NOMO-1 treated with DMSO at 0.1 percent for 48 hours (cell line): Measurements from ENCODE around the gene PAPOLG.
A peak's percentile ranks its signal among the peaks of the same experiment; 100 is the strongest.
"Not testable (repeated sequence)": the region's sequence is repeated elsewhere in the genome, so short reads cannot be mapped to it uniquely, and the experiment has no call there.

Experiments used
- DNase-seq: peaks from one replicate; lab custom pipeline; 2025; ENCODE audit not compliant: unreplicated experiment; lab: John Stamatoyannopoulos, UW

Gene PAPOLG

DNA sequence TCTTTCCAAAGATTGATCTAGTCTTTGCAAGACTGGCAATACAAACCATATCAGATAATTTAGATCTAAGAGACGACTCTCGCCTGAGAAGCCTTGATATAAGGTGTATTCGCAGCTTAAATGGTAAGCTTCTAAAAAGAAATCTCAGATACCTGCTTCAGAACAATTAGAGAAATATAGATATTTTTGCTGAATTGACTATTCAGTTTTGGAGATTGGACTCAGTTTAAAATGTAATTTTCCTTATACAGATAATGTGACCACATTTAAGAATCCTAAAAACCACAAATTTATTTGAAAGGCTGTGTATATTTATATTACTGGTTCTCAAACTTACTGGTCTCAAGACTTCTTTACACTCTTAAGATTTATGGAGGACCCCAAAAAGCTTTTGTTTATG lies 15.4 kb downstream of the PAPOLG start:
- no peak for DNase-seq

DNA sequence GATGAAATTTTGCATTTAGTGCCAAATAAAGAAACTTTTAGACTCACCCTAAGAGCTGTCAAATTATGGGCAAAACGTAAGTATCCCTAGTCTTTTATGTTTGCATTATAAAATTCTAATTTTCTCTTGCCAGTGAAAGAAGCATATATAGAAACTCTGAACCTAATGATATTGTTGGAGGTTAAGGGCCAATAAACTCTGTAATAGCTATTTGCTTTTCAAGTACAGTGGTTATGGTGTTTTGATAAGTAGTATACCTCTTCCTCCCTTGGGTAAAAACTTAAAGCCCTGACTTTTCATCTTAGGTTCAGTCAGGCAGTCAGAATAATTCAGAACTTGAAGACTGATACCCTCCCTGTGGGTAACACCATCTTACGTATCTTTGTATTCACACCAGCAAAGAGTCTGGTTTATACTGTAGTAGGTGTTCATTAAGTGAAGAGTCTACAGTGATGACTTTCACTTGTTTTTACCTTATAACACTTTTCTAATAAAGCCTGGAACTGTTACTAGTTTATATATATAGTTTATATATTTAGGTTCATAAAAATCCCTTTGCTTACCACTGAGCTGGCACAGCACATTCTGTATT lies 19.1 kb downstream of the PAPOLG start:
- no peak for DNase-seq

DNA sequence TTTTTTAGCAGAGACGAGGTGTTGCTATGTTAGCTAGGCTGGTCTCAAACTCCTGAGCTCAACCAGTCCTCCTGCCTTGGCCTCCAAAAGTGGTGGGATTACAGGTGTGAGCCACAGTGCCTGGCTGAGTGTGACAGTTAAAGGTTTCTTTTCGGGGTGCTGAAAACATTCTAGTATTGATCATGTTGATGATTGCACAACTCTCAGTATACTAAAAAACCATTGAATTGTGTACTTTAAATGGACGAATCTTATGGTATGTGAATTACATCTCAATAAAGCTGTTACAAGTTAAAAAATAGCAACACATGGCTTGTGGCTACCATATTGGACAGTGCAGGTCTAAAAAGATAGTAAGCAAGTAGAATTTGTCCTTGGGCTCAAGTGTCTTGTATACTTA lies 22.3 kb downstream of the PAPOLG start:
- DNase-seq = no peak

DNA sequence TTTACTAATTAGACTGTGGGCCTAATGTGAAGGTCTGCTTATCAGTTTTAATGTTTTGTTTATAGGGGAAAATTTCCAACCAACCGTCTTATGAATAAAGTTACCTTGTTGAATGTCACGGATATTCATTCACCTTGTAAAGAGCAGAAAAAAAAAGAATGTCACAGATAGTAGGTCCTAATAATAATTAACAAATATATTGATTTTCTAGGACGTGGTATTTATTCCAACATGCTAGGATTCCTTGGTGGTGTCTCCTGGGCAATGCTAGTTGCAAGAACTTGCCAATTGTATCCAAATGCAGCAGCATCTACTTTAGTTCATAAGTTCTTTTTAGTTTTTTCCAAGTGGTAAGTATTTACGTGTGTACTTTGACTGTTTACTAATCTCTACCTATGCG lies 23.4 kb downstream of the PAPOLG start:
- DNase-seq = no peak

DNA sequence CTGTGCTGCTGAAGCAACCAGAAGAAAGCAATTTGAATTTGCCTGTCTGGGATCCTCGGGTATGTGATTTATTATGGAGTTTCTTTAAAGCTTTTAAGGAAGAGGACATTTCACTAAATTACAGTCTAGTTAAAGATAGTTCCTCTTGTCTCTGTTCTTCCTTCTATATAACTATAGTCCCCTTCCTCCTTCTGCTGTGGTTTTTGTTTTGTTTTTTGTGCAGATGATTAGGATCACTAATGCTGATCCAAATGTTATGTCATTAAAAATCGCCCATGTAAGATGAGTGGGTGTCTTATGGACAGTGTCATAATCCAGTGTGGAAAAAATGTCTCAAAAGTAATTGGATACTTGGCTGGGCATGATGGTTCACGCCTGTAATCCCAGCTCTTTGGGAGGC lies 24.7 kb downstream of the PAPOLG start:
- DNase-seq = peak; percentile 73

DNA sequence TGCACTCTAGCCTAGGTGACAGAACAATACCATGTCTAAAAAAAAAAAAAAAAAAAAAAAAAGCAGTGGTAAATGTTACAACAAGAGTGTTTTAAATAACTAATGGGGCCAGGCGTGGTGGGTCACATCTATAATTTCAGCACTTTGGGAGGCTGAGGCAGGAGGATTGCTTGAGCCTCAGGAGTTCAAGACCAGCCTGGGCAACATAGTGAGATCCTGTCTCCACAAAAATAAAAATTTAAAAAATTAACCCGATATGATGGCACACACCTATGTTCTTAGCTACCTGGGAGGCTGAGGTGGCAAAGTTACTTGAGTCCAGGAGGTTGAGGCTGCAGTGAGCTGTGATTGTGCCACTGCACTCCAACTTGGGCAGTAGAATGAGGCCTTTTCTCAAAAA lies 37.1 kb downstream of the PAPOLG start:
- DNase-seq = no peak

DNA sequence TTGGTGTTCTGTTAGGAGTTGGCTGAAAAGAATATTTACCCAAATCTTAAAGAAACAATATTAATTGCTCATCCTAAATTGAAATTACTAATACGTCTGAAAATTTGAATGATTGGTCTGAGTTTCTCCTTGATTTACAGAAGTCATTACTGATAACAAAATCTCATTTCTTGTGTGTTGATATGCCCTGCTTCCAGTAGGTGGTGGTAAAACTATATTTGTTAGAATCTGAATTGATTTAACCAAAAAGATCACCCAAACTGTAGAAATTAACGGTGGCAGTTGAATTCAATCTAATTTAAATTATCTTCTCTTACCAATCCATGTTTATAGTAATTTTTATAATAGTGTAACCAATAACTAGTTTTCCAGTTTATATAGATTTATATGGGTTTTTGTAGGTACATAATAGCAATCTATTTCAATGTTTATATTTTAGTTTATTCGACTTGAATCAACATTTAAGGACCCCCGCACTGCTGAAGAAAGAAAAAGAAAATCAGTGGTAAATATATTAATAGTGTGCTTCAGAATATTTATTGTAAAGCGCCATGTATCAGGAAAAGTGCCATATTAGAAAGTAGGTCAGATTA lies 38.3 kb downstream of the PAPOLG start:
- peak; percentile 51 for DNase-seq

DNA sequence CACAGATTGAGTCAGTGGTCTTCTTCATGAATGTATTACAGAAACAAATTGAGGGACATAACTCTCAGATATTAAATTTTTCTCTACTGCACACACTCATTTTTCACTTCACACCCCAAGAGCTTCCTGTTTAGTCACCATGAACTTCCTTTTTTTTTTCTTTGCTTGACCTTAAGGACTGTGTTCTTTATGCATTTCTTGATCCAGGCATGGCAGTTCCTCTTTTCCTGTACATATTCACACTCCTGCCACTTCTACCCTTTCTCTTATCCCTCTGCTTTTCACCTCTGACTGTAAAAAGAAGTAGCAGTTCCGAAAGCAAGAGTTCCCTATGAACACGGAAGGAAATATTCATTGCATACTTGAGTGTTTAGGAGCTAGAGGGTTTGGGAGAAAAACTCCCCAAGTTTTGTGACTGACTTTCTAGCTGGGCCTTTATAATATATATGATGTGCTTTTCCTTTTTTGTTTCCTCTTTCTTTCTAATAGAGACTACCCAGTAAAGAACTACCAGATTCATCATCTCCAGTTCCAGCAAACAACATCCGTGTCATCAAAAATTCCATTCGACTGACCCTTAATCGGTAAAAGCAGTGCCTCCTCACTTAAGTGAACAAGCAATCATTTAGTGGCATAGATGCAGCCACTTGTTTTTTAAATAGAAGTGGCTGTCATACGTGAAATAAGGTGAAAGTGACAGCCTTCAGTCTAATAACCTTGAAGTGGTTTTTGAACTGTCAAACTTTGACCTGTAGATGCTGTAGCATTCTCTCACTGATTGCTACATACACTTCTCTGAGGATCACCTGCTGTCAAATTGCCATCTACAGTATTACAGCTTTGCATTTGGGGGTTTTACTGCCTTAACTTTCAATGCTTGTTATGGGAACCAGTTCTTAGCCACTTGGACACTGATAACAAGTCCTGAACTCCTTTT lies 40.8 kb downstream of the PAPOLG start:
- peak; percentile 96 for DNase-seq

DNA sequence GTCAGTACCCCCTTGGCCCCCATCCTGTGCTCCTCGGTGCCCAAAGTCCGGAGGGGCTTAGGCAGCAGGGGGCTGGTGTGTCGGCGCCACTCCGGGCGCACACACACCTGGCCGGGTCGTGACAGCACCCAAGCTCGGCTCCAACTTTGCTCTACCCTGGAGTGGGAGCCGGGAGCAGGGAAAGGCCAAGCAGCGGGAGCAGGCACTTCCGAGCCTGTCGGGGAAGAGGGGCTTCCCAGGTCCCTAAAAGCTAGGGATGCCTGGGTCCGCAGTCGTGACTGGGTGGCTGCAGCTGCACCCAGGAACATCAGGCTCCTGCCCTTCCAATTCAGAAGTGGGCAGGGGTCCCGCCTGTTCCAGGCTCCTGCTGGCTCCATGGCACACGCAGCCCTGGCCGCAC lies 48.4 kb downstream of the PAPOLG start:
- no peak for DNase-seq

DNA sequence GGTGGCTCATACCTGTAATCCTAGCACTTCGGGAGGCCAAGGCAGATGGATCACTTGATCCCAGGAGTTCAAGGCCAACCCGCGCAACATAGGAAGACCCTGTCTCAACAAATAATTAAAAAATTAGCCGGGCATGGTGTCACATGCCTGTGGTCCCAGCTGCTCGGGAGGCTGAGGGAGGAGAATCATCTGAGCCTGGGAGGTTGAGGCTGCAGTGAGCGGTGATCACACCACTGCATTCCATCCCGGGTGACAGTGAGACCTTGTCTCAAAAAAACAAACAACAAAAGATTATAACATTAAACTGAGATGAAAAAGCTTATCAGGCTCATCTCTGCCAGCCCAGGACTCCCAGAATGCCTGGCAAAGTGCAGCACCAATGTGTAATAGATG lies 50.5 kb downstream of the PAPOLG start:
- DNase-seq = no peak

DNA sequence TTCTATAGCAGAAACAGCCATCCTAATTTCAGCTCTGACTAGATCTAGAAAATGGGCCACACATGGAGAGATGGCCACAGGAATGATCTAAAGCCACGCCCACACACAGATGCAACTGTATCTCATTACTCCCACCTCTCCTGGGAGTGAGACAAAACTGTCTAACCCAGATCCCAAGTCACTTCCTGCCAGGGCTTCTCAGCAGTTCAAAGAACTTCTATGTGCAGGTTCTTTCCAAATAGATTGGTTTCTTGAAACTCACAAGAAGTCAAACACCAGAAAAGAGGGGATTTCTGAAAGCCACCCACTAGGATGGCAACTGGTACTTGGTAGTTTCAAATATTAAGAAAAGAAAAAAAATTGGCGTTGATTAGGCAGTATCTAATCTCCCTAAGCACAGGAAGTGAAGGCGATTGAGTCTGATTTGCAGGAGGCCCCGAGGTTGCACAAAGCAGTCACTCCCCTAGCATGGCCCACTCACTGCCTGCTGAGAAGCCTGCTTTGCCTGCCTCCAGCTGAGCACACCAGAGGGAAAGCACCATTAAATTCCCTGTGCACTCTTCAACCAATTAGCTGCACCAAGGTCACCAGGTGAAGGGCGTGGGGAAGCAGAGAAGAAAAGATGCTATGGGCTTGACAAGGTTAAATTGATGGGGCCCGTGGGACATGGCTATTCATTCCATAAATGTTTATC lies 51.1 kb downstream of the PAPOLG start:
- peak; percentile 51 for DNase-seq

DNA sequence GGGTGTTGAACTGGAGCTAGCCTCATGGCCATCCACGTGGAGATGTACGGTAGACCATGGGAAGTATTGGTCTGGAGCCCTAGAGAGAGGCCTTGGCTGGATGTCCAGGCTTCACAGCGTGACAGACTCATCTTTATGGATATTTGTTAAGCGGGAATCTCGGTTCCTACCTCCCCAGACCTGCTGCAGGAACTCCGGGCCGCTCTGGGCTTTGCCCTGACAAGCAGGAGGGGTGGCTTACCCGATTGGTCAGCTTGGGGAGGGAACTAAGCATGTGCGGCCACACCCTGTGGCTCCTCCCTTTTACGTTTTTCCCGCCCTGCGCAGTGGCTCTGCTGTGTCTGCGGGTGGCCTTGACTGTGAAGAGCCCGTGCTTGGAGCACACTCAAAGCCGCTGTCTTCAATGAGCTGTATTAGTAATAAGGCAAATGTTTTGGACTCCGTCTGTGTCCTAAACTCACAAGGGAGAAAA lies 52.3 kb downstream of the PAPOLG start:
- no peak for DNase-seq

DNA sequence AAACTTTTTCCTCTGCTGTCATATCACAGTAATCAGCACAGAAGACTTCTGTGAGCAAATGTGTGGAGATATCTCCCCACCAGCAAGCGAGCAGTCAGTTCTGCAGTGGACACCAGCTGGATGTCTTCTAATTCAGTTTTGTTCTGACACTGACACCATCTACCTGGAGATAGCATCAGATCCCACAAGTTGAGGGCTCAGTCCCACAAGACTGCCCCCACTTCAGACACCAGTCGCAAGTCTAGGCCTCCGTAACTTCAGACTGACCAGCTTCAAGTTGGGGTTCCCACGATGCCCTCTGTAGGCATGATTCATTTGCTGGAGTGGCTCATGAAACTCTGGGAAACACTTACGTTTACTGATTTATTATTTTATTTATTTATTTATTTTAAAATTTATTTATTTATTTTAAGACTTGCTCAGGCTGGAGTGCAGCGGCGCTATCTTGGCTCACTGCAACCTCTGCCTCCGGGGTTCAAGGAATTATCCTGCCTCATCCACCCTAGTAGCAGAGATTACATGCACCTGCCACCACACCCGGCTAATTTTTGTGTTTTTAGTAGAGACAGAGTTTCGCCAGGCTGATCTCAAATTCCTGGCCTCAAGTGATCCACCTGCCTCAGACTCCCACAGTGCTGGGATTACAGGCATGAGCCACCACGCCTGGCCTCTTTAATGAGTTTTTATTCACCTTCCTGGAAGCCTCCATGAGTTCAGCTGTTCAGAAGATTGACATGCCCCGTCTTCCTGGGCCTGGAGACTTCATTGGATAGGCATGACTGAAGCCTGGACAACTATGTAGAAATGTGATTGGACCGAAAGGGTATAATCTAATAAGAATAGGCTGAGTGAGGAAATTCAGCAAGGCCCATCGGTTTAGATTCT lies 55.7 kb downstream of the PAPOLG start:
- no peak for DNase-seq

DNA sequence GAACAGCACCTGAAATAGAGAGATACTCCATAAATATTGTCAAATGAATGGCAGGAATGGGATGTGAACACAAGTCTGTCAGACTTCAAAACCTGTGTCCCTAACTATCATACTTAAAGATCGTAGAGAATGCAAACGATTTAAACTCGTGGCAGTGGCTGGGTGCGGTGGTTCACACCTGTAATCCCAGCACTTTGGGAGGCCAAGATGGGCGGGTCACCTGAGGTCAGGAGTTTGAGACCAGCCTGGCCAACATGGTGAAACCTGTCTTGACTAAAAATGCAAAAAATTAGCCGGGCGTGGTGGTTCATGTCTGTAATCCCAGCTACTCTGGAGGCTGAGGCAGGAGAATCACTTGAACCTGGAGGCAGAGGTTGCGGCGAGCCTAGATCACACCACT lies 61.1 kb downstream of the PAPOLG start:
- DNase-seq = not testable (repeated sequence)

DNA sequence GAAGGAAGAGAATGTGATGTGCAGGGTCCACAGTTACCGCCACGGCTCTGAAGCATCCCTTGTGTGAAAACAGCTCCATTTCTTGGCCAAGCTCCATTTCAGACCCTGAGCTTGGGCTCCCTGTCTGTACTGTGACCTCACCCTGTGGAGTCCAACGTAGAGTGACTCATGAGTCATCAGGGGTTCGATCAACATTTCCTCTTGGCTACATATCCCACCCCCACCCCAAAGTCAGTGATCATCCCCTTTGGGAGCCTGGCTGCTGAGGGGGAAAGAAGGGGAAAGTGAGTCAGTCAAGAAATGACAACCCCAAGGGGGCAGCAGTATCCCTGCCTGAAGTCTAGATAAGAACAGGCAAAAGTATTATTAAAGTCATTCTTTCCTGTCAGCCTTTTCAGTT lies 62.2 kb downstream of the PAPOLG start:
- no peak for DNase-seq

DNA sequence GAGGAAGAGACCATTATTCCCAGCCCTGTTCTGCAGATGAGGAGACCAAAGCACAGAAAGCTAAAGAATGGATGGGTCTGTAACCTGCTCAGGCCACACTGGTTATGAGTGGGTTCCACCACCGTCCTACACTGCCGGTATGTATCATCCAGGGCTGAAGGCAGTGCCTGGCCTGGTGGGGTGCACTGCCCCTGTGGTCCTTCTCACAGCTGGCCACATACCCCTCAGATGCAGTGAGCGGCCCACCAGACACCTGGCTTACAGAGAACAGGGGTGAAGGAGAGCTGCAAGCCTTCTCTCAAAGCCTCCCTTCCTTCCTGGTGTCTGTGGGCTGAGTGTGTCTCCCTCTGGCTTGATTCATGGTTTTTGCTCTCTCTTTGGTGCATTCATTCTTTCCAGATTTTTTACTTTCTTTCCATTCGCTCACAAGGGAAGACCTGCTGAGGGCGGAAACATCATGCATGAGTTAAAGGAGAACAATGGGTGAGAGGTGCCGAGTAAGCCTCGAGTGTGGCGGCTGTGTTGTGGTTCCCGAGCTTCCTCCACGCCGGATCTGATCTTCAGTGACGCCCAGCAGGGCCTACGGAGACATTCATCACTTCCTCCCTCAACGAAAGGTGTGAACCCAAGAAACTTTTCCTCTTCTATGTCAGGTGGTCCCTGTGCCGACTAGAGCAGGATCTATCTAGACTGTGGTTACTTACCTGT lies 63.2 kb downstream of the PAPOLG start:
- no peak for DNase-seq

DNA sequence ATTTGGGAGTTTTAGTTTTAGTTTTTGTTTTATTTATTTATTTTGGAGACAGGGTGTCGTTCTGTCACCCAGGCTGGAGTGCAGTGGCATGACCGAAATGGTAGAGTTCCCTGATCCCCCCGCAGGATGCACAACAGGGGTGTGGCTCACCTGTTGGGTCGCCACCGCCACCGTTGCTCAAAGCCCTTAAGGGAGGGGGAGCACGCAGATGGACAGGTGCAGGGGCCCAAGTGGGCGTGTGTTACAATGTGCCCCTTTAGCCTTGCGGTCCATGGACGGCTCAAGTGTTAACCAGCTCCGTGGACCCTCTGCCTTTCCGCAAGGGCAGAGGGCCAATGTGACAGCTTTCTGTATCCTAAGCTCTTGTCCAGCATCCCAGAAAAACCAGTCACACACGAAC lies 63.9 kb downstream of the PAPOLG start:
- no peak for DNase-seq

DNA sequence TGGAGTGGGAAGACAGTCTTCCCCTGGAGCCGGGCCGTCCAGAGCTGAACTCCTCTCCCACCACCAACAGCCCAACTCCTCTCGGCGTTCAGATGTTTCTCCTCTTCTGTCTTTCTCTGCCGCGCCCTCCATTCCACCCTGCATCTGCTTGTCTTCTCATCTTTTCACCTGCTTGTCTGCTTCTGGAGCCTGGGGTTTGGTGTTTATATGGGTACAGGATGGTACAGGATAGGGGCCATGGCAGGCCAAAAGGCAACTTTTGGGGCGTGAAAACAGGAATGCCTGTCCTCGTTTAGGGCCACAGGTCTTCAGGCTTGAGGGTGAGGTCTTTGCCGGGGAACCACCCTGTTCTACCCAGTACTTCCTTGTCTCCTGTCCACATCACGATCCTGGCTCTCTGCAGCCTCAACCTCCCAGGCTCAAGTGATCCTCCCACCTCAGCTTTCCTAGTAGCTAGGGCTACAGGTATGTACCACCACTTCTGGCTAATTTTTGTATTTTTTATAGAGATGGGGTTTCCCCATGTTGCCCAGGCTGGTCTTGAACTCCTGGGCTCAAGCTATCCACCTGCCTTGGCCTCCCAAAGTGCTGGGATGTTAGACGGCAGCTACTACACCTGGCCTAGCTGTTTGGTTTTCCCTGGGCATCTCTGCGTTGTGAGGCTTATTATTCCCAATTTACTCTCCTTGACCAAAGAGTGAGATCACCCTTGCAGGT lies 64.5 kb downstream of the PAPOLG start:
- DNase-seq = no peak

DNA sequence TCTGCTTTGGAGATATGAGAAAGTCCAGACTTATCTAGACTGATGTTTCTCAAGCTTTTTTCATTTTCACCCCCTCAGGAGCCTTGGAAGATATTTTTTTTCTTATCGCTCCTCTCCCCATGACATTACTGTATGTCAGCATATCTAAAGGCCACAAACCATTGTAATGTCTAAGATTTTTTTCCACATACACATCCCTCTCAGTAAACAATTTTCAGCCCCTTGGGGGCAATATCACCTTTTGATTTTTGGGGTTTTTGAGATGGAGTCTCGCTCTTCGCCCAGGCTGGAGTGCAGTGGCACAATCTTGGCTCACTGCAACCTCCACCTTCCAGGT lies 65.0 kb downstream of the PAPOLG start:
- no peak for DNase-seq
